ENCODE results near the gene MIA3.
"Not testable (repeated sequence)": the region's sequence is repeated elsewhere in the genome, so short reads cannot be mapped to it uniquely, and the experiment has no call there.

The MIA3 gene

GRCh38 chr1:222618001-222618879, at the start of gene MIA3:
TSS of gene MIA3 (plus strand) at chr1:222618097. CDS start at chr1:222618111, 14 bp downstream.
- DNase-seq = no peak

DNA sequence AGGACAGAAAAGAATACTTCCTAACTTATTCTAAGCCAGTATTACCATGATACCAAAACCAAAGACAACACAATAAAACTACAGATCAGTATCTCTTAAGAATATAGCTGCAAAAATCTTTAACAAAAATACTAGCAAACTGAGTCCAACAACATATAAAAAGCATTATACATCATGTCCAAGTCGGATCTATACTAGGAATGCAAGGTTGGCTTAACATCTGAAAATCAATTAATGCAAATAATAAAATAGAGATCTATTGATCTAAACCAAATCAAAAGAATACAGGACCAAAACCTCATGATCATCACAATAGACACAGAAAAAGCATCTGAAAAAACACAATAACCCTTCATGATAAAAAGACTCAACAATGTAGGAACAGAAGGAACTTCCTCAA, 47.1 kb upstream of the MIA3 start:
- DNase-seq = no peak

DNA sequence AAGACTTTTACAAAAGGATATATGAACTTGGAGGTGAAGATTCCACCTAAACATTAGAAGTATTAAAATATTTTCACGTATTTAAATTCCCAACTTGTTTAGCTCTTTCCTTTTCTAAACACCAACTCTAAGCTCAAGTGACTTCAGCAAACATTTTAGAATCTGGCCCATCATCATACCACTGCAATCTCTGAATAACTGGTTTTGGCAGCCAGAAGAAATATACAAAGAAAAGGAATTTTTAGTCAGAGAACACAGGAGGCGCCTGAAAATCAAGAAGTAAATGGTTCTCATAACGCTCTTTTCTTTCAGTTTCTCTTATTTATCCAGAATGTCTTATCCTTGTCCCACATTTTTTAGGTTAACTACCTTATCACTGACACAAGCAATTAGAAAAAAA, 38.6 kb upstream of the MIA3 start:
- DNase-seq = no peak

DNA sequence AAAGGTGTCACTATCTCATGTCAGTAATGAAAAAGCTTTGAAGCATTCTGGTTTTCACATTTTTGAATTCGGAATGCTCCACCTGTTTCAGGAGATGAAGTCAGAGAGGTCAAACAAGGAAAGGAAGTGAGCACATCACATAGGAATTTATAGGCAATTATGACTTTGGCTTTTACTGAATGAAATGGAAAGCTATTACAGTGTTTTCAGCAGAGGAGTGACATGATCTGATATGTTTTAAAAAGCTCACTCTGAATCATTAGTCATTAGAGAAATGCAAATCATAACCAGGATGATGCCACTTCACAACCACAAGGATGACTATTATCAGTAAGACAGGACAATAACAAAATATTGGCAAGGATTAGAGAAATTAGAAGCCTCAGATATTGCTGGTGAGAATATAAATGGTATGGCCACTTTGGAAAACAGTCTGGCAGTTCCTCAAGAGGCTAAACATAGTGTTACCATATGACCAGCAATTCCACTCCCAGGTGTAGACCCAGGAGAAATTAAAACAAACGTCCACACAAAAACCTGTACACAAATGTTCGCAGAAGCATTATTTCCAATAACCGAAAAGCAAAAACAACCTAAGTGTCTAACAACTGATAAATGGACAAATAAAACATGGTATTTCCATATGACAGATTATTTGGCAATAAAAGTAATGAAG, 35.7 kb upstream of the MIA3 start:
- DNase-seq = no peak

- no peak for DNase-seq
Observed at GRCh38 chr1:222583079-222583478, 34.8 kb upstream of the MIA3 start.

GRCh38 chr1:222586842-222587241, 31.1 kb upstream of the MIA3 start:
- DNase-seq = no peak

DNA sequence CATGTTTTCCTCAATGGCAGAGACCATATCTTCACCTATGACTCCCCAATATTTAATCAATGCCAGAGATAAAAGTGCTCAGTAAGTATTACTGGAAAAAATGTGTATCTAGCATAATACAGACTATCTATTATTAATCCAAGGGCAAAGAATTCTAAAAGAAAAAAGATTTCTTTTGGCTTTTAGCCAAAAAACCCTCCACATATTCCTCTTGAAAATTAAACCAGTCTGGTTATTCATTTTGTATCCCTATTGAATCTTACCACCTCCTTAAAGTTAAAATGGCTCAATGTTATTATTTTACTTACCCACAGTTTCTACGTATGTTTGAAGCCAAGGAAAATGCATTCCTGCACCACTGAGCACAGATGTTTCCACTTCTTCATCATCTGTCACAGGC, 29.8 kb upstream of the MIA3 start:
- DNase-seq = no peak

DNA sequence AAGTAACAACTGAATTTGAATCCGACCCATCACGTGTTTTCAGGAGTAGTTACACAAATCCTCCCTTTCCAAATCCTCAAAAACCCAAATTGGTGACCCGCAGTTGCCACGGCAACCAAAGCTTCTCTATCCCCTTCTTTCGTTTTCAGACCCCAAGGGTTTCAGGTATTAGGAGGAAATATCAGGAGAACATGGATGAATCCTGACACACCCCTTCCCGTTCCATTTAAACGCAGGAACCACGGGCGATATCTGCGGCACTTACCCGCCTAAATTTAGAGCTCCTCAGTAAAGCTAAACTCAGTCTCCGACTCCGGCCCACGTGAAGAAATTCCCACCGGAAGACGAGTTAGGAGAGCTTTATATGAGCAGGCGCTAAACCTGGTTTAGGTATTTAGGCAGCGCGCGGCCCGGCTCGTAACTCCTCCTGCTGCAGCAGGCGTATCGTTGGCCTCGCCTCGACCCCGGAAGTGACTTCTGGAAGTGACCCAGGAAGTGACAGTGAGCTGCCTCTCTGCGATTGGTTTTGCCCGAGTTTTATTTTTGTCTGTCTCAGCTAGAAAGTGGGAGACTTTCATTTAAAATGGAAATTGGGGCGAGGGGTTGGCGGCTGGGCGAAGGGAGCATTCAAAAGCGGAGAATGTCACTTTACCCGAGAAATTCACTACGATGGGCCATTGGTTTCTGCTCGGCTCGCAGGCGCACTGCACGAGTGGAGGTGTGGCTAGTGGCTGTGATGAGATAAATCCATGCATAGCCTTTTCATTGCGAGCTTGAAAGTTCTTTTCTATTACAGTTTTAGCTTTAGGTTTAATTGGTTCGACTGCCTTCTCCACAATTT, 28.2 kb upstream of the MIA3 start, which contains the start of gene TAF1A:
Gene TAF1A, minus strand, starts transcription at position 472 of the 841 bp plus-strand sequence.
- DNase-seq = peak; percentile 83

GRCh38 chr1:222592171-222592570, 25.7 kb upstream of the MIA3 start:
- no peak for DNase-seq

- DNase-seq = no peak
Observed at GRCh38 chr1:222594789-222595188, 23.1 kb upstream of the MIA3 start.

GRCh38 chr1:222596696-222597095, 21.2 kb upstream of the MIA3 start:
- no peak for DNase-seq

DNA sequence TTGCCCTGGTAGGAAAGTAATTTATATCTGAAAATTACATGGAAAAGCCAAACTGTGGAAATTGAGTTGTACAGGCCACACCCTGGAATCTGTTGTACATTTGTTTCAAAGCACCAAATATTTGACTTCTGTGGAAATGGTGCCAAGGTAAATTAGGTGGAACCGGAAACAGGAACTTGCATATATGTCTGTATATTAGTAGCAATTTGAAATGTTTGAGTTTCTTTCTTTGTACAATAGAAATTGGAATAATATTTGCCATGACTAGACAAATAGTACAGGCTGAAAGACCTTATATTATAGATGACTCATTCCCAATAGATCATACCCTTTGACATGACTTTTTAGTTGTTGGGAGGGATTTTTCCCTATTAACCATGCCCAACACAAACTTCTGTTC, 17.6 kb upstream of the MIA3 start:
- DNase-seq = no peak

GRCh38 chr1:222601257-222601656, 16.6 kb upstream of the MIA3 start:
- no peak for DNase-seq

DNA sequence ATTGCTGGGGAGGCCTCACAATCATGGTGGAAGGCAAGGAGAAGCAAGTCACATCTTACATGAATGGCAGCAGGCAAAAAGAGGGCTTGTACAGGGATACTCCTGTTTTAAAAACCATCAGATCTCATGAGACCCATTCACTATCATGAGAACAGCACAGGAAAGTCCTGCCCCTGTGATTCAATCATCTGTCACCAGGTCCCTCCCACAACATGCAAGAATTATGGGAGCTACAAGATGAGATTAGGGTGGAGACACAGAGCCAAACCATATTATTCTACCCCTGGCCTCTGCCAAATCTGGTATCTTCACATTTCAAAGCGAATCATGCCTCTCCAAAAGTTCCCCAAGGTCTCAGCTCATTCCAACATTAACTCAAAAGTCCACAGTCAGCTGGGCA, 11.1 kb upstream of the MIA3 start:
- no peak for DNase-seq

GRCh38 chr1:222609111-222609510, 8.8 kb upstream of the MIA3 start:
- not testable (repeated sequence) for DNase-seq

- no peak for DNase-seq
Observed at GRCh38 chr1:222610728-222611127, 7.2 kb upstream of the MIA3 start.

- no peak for DNase-seq
Observed at GRCh38 chr1:222613627-222614026, 4.3 kb upstream of the MIA3 start.

- DNase-seq = no peak
Observed at GRCh38 chr1:222616525-222616924, 1.4 kb upstream of the MIA3 start.

GRCh38 chr1:222617367-222617951, 438 bp upstream of the MIA3 start:
- peak; percentile 93 for DNase-seq

GRCh38 chr1:222618880-222619596, 1.1 kb downstream of the MIA3 start:
- no peak for DNase-seq

GRCh38 chr1:222620566-222620965, 2.7 kb downstream of the MIA3 start:
- DNase-seq = no peak

DNA sequence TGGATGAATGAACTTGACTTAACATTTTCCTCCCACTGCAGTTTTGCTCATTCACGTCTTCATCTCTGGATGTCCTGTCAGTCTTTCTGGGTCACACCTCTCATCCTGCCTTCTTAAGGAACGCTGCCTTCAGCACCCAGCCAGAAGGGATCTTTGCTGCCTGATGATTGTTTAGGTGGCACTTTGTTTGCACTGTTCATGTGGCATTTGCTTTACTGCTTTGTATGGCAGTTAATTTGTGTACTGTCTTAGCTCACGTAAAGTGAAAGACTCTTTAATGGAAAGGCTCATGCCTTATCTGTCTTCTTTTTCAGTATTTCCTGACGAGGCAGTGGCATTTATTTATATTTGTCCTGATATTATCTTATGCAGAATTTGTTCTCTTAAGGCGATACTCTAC, 4.9 kb downstream of the MIA3 start:
- no peak for DNase-seq
